ENCODE measurements around the gene RTKN2. TPM values are rescaled to one million over a fixed set of nuclear protein-coding genes. Genes with fewer than 3 reads are reported as not detected.

The RTKN2 gene
- total RNA-seq, 4 donors from 2014 or later, result 0.49 to 1.6 (median 1.2) TPM; not detected in 1

GRCh38 chr10:62182595-62182994, 86.0 kb downstream of the RTKN2 start:
- Histone ChIP-seq H3K27me3 (no peaks in the 10 kb centered on the region), H3K36me3 (no peaks in the 10 kb centered on the region), H3K27ac (no peak overlapping the region), H3K9me3 (no peaks in the 10 kb centered on the region), H3K4me3 (replicated peaks in 1 of 3) (no peak overlapping the region), H3K4me1 (no peaks in the 10 kb centered on the region)
- TF ChIP-seq POLR2A (IDR thresholded peaks at IDR 0.05), result no peak
- TF ChIP-seq CTCF (IDR thresholded peaks at IDR 0.05), result no peak
- DNase-seq, result no peak
- intact Hi-C loops (cut with DNase I), result no loop called here
- 93 to 97% methylated on average over 4 of the region's 4 CpGs for WGBS, 2 donors

- Histone ChIP-seq H3K27me3 (no peaks in the 10 kb centered on the region), H3K36me3 (no peaks in the 10 kb centered on the region), H3K4me1 (no peaks in the 10 kb centered on the region), H3K4me3 (replicated peaks in 1 of 3) (no peak overlapping the region), H3K27ac (no peak overlapping the region), H3K9me3 (no peaks in the 10 kb centered on the region)
- TF ChIP-seq CTCF (IDR thresholded peaks at IDR 0.05) (no peak), POLR2A (IDR thresholded peaks at IDR 0.05) (no peak)
- DNase-seq, result no peak
- intact Hi-C loops (cut with DNase I), result no loop called here
- 70 to 77% methylated on average over 2 of the region's 2 CpGs for WGBS, 2 donors
These were observed 86.5 kb downstream of the RTKN2 start for GRCh38 chr10:62182171-62182570.

GRCh38 chr10:62180677-62181076, 88.0 kb downstream of the RTKN2 start:
- intact Hi-C loops (cut with DNase I), result no loop called here
- no peaks in the 10 kb centered on the region for H3K4me1 ChIP-seq
- TF ChIP-seq CTCF (IDR thresholded peaks at IDR 0.05) (no peak), POLR2A (IDR thresholded peaks at IDR 0.05) (no peak)
- WGBS, 2 donors, result 94 to 97% methylated on average over 4 of the region's 4 CpGs
- no peak overlapping the region for H3K27ac ChIP-seq
- no peak for DNase-seq
- H3K9me3 ChIP-seq, result no peaks in the 10 kb centered on the region
- H3K27me3 ChIP-seq, result no peaks in the 10 kb centered on the region
- no peaks in the 10 kb centered on the region for H3K36me3 ChIP-seq
- H3K4me3 ChIP-seq (replicated peaks in 1 of 3), result no peak overlapping the region

GRCh38 chr10:62178568-62178967, 90.1 kb downstream of the RTKN2 start:
- 96 to 100% methylated on average over 2 of the region's 2 CpGs for WGBS, 2 donors
- no peaks in the 10 kb centered on the region for H3K4me1 ChIP-seq
- DNase-seq, result no peak
- H3K27me3 ChIP-seq, result no peaks in the 10 kb centered on the region
- intact Hi-C loops (cut with DNase I), result no loop called here
- no peak overlapping the region for H3K4me3 ChIP-seq (replicated peaks in 1 of 3)
- H3K36me3 ChIP-seq, result no peaks in the 10 kb centered on the region
- H3K27ac ChIP-seq, result no peak overlapping the region
- no peaks in the 10 kb centered on the region for H3K9me3 ChIP-seq
- TF ChIP-seq POLR2A (IDR thresholded peaks at IDR 0.05), result no peak
- no peak for TF ChIP-seq CTCF (IDR thresholded peaks at IDR 0.05)

GRCh38 chr10:62177111-62177510, 91.5 kb downstream of the RTKN2 start:
- 92 to 93% methylated on average over 3 of the region's 3 CpGs for WGBS, 2 donors
- no peak for TF ChIP-seq CTCF (IDR thresholded peaks at IDR 0.05)
- no peak for TF ChIP-seq POLR2A (IDR thresholded peaks at IDR 0.05)
- intact Hi-C loops (cut with DNase I), result no loop called here

More at GRCh38 chr10:62177111-62177510, 91.5 kb downstream of the RTKN2 start:
- no peaks in the 10 kb centered on the region for H3K36me3 ChIP-seq
- H3K4me3 ChIP-seq (replicated peaks in 1 of 3), result no peak overlapping the region
- no peaks in the 10 kb centered on the region for H3K9me3 ChIP-seq
- no peaks in the 10 kb centered on the region for H3K4me1 ChIP-seq
- no peak for DNase-seq
- no peaks in the 10 kb centered on the region for H3K27me3 ChIP-seq
- no peak overlapping the region for H3K27ac ChIP-seq
